Tibial nerve (tissue), 4 donors: ENCODE data around the gene CMTM8.

Experiments
- CTCF ChIP-seq, 5 experiments: fragments of 200-600 bp in 3 of 5; fragments of 450-650 bp in 2 of 5; sonication (generic) in 3 of 5; IDR thresholded peaks; one replicate each; pipeline ENCODE4 v1.5.1; 2016 to 2019; ENCODE audit warnings: antibody characterized with exemption in 5 of 5, mild to moderate bottlenecking in 3 of 5, moderate library complexity in 2 of 5
- EP300 ChIP-seq, 2 donors: sonication (generic); formaldehyde crosslinking; IDR thresholded peaks; one replicate each; pipeline ENCODE4 v1.6.1; 2017; ENCODE audit warnings: antibody characterized with exemption in 2 of 2, mild to moderate bottlenecking in 1 of 2

GRCh38 chr3:32367442-32367841 lies 129.0 kb downstream of the CMTM8 start:
- TF ChIP-seq CTCF (IDR thresholded peaks at IDR 0.05) (no peak), EP300 (IDR thresholded peaks at IDR 0.05) (no peak)
